GM21360 (cell line): ENCODE results near the gene SLC10A7.

Experiments
- ATAC-seq: cut with Tn5 transposase; IDR thresholded peaks from one replicate; pipeline ENCODE4 v1.9.1; 2021; ENCODE audit warnings: mild to moderate bottlenecking, moderate library complexity; ENCODE audit not compliant: unreplicated experiment

SLC10A7 gene

DNA sequence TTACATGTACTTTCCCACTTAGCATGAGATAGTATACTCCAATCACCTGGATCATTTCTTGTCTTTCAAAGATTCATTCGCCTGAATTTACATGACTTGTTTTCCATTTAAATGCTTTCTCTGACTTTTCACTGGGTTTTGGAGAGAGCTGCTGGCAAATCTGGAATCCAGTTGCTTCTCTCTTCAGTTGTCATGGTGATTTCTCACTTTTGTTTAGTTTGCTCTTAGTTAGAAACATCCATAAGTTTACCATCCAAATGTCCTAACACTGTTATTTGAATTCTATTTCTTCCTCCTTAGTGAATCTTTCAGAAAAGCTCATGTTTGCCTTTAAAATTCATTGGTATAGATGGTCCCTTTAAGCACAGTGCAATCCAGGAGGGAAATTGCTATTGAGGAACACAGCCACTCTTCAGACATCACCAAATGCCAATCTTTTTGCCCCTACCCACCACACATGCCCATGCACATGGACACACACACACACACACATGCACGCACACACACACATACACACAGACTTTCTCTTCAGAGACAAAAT is 255.7 kb downstream of the SLC10A7 start:
- ATAC-seq: no peak

- no peak for ATAC-seq
Measured at GRCh38 chr4:146263793-146264192, 257.9 kb downstream of the SLC10A7 start.

- ATAC-seq: no peak
Measured at GRCh38 chr4:146261041-146261440, 260.7 kb downstream of the SLC10A7 start.

DNA sequence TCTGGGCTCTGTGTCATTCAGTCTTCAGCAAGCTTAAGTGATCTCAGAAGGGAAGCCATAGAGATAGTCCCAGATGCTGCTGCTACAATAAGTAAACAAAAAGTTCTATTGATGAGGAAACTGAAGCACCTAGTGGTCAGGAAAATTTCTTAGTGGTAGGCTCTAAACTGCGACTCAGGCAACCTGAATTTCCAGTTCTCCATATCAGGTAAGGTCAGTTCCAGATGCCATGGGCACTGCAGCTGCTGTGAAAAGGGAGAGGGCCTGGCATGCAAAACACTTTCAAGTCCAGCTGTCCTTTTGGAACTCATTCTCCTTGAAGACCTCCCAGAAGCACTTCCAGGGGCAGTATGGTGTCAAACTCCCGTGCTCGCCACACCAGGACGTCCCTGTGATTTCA is 261.2 kb downstream of the SLC10A7 start:
- no peak for ATAC-seq

- no peak for ATAC-seq
Measured at GRCh38 chr4:146257511-146257910, 264.2 kb downstream of the SLC10A7 start.

DNA sequence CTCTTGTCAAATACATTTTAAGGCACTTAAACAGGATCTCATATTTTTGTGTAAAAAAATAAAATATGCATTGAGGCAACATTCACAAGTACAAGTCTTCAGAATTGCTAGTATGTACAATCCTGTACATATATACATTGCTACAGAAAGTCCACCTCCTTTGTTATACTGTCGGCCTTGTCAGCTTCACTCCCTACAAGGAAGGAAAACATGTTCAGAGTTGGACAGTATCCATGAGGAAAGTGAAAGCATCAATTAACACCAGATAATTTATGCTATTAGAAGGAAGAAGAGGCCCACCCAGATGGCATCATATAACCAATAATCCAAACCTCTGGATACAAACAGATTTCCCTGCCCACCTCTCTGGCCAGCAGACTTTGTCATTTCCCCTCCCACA is 265.4 kb downstream of the SLC10A7 start:
- ATAC-seq: no peak

- ATAC-seq: no peak
Measured at GRCh38 chr4:146255874-146256273, 265.9 kb downstream of the SLC10A7 start.

GRCh38 chr4:146255463-146255862 is 266.3 kb downstream of the SLC10A7 start:
- ATAC-seq: no peak

- ATAC-seq: no peak
Measured at GRCh38 chr4:146252969-146253611, 268.6 kb downstream of the SLC10A7 start.

DNA sequence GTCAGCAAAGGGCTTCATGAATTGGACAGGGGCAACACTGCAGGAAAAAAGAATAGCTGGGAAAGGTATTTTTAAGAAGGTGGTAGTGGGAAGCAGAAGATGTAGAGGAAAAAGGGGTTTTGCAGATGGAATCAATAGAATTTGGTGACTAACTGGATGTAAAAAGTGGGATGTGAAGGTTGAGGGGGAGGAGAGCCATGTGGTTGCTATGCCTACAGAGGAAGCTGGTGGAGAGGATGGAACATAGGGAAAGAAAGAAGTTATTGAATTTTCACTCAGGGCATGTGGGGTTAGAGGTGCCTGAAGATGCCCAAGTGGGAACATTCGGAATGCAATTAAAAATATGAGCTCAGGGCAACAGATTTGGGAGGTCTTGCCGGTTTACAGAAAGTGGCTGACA is 274.4 kb downstream of the SLC10A7 start:
- no peak for ATAC-seq

GRCh38 chr4:146246381-146246780 is 275.4 kb downstream of the SLC10A7 start:
- ATAC-seq: no peak

DNA sequence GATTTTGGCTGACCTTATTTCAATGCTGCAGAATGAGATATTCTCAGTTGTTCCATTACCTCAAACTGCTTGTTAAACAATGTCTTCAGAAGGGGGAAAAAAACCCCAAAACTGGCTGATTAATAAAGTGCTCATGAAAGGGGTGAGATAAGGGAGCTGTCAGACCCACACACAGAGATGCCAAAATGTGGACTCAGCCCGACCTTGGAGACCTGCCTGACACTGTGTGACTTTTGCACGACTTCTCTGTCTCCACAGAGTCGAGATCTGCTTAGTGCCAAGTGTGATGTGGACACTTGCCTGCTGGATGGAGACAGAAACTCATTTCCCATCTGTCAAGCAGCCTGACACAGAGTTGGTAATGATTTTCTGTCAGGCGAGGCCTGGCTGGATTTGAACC is 275.9 kb downstream of the SLC10A7 start:
- no peak for ATAC-seq

- ATAC-seq: no peak
Measured at GRCh38 chr4:146245246-146245645, 276.5 kb downstream of the SLC10A7 start.

DNA sequence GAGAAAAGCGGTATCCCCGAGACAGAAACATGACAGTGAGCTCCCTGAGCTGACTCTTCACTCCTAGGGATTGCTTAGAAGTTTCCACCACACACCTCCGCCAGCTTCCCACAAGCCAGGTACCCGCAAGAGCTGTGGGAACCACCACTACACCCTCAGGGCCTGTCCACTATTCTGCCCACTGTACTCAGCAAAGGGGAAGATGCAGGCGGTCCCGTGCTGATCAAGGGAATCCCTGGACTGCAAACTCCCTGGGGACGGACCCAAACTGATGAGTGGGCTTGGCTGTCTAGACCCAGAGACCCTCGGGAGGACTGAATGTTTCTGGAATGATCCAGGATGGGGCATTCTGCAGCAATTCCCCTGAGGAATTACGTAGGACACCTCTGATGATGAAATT is 277.2 kb downstream of the SLC10A7 start:
- ATAC-seq: no peak

DNA sequence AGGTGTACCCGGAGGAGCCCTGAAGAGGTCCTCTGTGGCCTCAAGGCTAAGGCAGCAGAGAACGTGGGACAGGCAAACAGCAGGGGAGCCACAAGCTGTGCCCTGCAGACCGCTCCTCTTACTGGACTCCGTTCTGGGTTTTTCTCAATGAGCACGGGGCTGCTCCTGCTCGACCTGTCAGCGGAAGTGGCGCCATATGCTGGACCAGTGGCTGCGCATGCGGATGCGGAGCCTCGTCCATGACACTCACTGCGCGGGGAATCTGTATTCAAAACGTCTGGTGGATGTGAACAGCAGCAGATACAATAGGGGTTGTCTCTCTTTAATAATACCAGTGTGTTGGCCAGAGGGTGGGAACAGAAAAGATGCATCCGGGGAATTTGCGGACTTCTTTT is 277.9 kb downstream of the SLC10A7 start:
- ATAC-seq: no peak

DNA sequence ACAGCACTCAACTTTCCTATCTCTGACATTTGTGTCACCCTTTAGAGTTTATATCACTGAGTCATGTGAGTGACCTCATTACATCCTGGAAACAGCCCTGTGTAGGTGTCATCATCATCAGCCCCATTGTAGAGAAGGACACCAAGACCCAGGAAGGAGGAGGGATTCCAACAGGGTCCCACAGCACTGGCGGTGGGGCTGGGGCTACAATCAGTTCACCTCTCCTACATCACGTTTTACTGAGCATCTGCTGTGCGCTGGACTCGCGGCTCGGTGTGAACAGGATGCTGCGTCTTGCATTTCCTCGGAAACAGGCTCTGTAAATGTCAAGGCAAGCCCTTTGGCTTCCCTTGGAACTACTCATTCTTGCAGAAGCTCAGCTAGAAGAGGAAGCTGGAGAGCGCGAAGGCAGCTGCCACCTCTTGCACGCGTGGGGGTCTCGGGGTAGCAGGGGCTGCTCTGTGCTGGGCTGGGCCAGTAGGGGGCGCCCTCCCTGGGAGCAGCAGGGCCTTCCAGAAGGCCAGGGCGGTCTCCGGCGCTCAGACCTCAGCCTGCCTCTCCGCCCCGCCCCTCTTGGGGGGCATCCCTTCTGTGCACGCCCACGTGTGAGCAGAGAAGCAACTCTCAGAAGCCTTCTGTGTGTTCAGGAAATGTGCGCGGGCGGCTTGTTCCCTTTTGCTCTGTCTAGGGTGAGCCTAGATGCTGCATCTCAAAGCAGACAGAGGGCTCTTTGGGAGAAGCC is 278.4 kb downstream of the SLC10A7 start:
- peak; percentile 89 for ATAC-seq

- no peak for ATAC-seq
Measured at GRCh38 chr4:146238107-146238506, 283.6 kb downstream of the SLC10A7 start.

- no peak for ATAC-seq
Measured at GRCh38 chr4:146237092-146237491, 284.6 kb downstream of the SLC10A7 start.

DNA sequence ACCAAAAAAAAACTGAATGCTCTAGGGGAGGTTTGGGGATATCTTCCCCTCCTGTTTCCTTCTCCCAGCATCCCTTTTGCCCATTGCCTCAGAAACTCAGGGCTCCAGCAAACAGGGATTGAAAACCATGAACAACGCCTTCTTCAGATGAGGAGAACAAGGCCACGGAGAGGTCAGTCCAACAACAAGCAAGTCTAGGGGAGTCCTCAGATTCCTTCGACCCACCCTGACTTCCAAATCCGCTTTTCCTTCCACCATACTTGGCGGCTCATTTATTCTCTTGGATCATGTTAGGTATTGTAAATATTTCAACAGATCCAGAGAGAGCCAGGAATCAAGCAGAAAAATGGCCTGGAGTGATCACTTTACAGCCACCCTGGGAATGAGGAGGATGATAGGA is 285.5 kb downstream of the SLC10A7 start:
- no peak for ATAC-seq

DNA sequence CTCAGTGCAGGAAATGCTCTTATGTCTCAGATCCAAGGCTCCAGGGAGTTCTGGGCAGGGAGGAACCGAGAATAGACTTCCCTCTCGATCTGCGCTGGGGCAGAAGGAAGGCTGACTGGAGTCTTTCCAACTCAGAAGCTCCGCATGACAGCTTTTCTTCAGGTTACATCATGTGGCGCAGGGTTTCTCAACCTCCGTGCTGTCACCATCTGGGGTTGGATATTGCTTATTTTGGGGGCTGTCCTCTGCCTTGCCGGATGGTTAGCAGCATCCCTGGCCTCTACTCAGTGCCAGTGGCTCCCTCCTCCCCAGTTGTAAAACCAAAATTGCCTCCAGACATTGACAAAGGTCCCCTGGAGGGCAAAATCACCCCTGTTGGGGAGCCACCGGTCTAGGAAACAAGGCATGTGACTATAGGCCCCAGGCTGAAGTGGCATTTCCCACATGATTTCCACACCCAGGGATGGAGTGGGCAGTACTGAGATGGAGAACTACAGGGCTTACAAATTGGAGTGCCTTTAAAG is 286.0 kb downstream of the SLC10A7 start:
- ATAC-seq: no peak

DNA sequence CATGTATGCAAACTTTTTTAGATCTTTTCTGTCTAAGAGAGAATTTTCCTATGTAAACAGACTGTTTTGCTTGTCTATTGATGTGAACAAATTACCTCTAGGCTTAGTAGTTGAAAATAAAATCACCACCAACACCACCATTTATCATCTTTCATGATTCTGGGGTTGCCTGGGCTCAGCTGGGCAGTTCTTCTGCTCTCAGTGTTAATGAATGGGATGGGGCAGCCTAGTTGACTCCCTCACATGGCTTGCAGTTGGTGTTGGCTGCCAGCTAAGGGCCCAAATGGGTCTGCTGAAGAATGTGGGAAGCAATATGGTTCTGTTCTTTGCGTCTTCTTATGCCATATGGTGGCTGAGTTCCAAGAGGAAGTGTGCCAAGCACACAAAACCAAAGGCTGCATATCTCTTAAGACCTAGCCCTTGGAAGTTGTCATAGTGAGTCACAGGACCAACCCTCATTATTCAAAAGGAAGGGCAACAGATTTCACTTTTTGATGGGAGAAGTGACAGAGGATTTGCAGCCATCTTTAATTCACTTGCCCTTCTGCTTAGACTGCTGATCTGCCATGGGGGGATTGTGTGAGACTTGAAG is 289.5 kb downstream of the SLC10A7 start:
- no peak for ATAC-seq

- ATAC-seq: no peak
Measured at GRCh38 chr4:146229406-146229805, 292.3 kb downstream of the SLC10A7 start.
